ENCODE measurements around the gene UBTF.

Gene UBTF

GRCh38 chr17:44263345-44263902 is 43.9 kb upstream of the UBTF start:
- Histone ChIP-seq H3K36me3 (no peaks in the 10 kb centered on the region), H3K4me1 (ENCODE audit: control insufficient read depth in 1 of 2, insufficient read depth in 1 of 2, low read depth in 1 of 2, low read length in 1 of 2) (no peaks in the 10 kb centered on the region), H3K9me3 (no peaks in the 10 kb centered on the region), H3K27me3 (no peaks in the 10 kb centered on the region), H3K4me3 (ENCODE audit: low read depth in 1 of 2, low read length in 1 of 2) (no peak overlapping the region), H3K27ac (no peak overlapping the region)
- TF ChIP-seq CTCF (IDR thresholded peaks at IDR 0.05), result no peak

DNA sequence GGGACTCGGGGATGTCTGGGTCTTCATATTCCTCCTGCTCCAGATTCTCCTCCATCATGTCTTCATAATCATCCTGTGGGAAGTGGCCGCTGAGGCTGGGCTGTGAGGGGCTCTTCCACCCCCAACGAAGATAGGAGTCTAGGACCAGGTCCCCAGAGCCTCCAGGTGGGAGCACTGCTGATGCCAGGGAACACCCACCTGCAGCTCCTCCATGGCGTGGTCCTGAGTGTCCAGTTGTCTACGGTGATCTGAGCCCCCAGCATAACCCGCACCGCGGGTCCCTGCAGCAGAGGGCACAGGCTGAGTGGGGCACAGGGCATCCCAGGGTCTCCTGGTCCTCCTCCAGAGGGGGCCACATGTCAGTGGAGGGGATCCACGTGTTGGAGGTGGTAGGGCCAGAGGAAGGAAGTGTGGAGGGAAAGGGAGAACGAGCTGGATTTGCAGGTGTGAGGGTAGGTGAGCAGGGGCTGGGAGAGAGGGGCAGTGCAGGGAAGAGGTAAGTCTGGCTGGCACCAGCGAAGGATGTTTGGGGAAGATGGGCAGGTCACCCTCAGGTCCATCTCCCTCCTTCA is 43.3 kb upstream of the UBTF start:
- no peak for TF ChIP-seq CTCF (IDR thresholded peaks at IDR 0.05)
- no peaks in the 10 kb centered on the region for H3K9me3 ChIP-seq
- H3K36me3 ChIP-seq, result no peaks in the 10 kb centered on the region
- H3K27ac ChIP-seq, result no peak overlapping the region
- H3K4me1 ChIP-seq (ENCODE audit: control insufficient read depth in 1 of 2, insufficient read depth in 1 of 2, low read depth in 1 of 2, low read length in 1 of 2), result no peaks in the 10 kb centered on the region
- no peaks in the 10 kb centered on the region for H3K27me3 ChIP-seq
- H3K4me3 ChIP-seq (ENCODE audit: low read depth in 1 of 2, low read length in 1 of 2), result no peak overlapping the region

DNA sequence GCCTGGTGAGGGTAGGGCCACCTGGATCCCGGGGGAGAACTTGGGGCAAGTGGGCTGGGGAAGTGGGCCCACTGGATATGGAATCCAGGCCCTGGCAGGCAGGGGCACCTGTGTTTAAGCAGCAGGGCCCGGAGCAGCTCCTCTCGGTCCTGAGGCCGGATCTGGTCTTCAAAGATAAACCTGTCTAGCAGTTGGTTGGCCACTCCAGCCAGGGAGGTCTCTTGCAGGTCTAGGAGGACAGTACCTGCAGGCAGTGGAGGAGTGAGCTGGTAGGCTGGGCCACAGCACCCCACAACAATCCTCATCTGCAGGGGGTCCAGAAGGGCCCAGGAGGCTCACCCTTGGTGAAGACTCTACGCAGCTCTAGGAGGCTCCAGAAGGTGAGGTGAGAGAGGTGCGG is 40.8 kb upstream of the UBTF start:
- TF ChIP-seq CTCF (IDR thresholded peaks at IDR 0.05), result no peak
- H3K4me1 ChIP-seq (ENCODE audit: control insufficient read depth in 1 of 2, insufficient read depth in 1 of 2, low read depth in 1 of 2, low read length in 1 of 2), result no peaks in the 10 kb centered on the region
- H3K4me3 ChIP-seq (ENCODE audit: low read depth in 1 of 2, low read length in 1 of 2), result no peak overlapping the region
- H3K9me3 ChIP-seq, result no peaks in the 10 kb centered on the region
- H3K27ac ChIP-seq, result no peak overlapping the region
- H3K36me3 ChIP-seq, result no peaks in the 10 kb centered on the region
- no peaks in the 10 kb centered on the region for H3K27me3 ChIP-seq

DNA sequence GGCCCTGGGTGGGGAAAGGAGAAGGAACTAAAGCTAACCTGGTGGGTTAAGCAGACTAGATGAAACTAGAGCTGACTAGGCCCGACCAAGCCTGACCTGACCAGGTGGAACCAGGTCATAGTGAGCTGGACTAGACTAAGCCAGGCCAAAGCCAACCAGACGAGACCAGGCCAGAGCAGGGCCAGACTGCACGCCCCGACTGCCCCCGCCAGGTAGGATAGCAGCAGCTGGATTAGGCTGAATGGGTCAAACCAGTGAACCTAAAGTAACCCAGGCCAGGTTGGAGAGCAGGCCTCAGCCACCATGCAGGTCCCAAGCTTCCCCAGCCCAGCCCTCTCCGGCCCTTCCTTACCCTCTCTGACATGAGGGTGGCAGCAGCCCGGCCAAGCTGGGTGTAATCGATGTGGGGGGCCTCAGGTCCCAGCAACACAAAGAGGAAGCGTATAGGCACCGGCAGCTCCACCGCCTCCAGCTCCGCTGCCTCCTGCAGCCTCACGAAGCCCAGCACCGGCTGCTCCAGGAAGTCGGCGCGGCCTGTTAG is 39.4 kb upstream of the UBTF start:
- no peaks in the 10 kb centered on the region for H3K4me1 ChIP-seq (ENCODE audit: control insufficient read depth in 1 of 2, insufficient read depth in 1 of 2, low read depth in 1 of 2, low read length in 1 of 2)
- no peak for TF ChIP-seq CTCF (IDR thresholded peaks at IDR 0.05)
- no peak overlapping the region for H3K4me3 ChIP-seq (ENCODE audit: low read depth in 1 of 2, low read length in 1 of 2)
- no peaks in the 10 kb centered on the region for H3K27me3 ChIP-seq
- no peaks in the 10 kb centered on the region for H3K36me3 ChIP-seq
- no peaks in the 10 kb centered on the region for H3K9me3 ChIP-seq
- H3K27ac ChIP-seq, result no peak overlapping the region

- no peaks in the 10 kb centered on the region for H3K27me3 ChIP-seq
- H3K9me3 ChIP-seq, result no peaks in the 10 kb centered on the region
- H3K4me3 ChIP-seq (ENCODE audit: low read depth in 1 of 2, low read length in 1 of 2), result no peak overlapping the region
- H3K27ac ChIP-seq, result no peak overlapping the region
- H3K4me1 ChIP-seq (ENCODE audit: control insufficient read depth in 1 of 2, insufficient read depth in 1 of 2, low read depth in 1 of 2, low read length in 1 of 2), result no peaks in the 10 kb centered on the region
- no peaks in the 10 kb centered on the region for H3K36me3 ChIP-seq
- no peak for TF ChIP-seq CTCF (IDR thresholded peaks at IDR 0.05)
Observed at GRCh38 chr17:44257815-44258760, 38.6 kb upstream of the UBTF start.
